Endometrium (tissue), 2 donors: ENCODE results near the gene TRMU.

Experiments used
- FAIRE-seq: peaks from 2 replicates; lab custom pipeline; 2012; peaks lifted over from hg19 to GRCh38; lab: Jason Lieb, UNC
- donor health status: control.
- donor health status: control.

Gene TRMU

GRCh38 chr22:46337870-46338269 lies 2.4 kb downstream of the TRMU start:
- FAIRE-seq, result no peak

GRCh38 chr22:46338636-46339035 lies 3.1 kb downstream of the TRMU start:
- no peak for FAIRE-seq

GRCh38 chr22:46339956-46340355 lies 4.4 kb downstream of the TRMU start:
- FAIRE-seq, result no peak

- no peak for FAIRE-seq
Measured at GRCh38 chr22:46340676-46341075, 5.2 kb downstream of the TRMU start.

- no peak for FAIRE-seq
Measured at GRCh38 chr22:46346680-46347405, 11.3 kb downstream of the TRMU start.

- no peak for FAIRE-seq
Measured at GRCh38 chr22:46347646-46348045, 12.1 kb downstream of the TRMU start.

GRCh38 chr22:46348099-46348695 lies 12.7 kb downstream of the TRMU start:
- FAIRE-seq, result no peak

- no peak for FAIRE-seq
Measured at GRCh38 chr22:46349238-46349637, 13.7 kb downstream of the TRMU start.

GRCh38 chr22:46349681-46350080 lies 14.2 kb downstream of the TRMU start:
- FAIRE-seq, result no peak

- no peak for FAIRE-seq
Measured at GRCh38 chr22:46350121-46350520, 14.6 kb downstream of the TRMU start.

GRCh38 chr22:46350646-46351045 lies 15.1 kb downstream of the TRMU start:
- FAIRE-seq, result no peak

GRCh38 chr22:46351131-46351735 lies 15.7 kb downstream of the TRMU start:
- FAIRE-seq, result no peak

- no peak for FAIRE-seq
Measured at GRCh38 chr22:46351767-46352166, 16.3 kb downstream of the TRMU start.

- FAIRE-seq, result no peak
Measured at GRCh38 chr22:46352276-46352675, 16.8 kb downstream of the TRMU start.

- no peak for FAIRE-seq
Measured at GRCh38 chr22:46352691-46353386, 17.3 kb downstream of the TRMU start.

GRCh38 chr22:46353483-46354105 lies 18.1 kb downstream of the TRMU start:
- no peak for FAIRE-seq

GRCh38 chr22:46354176-46354992 lies 18.9 kb downstream of the TRMU start:
- FAIRE-seq, result no peak

- FAIRE-seq, result no peak
Measured at GRCh38 chr22:46354993-46355305, 19.4 kb downstream of the TRMU start.

GRCh38 chr22:46355369-46355995 lies 20.0 kb downstream of the TRMU start:
- FAIRE-seq, result no peak

- FAIRE-seq, result no peak
Measured at GRCh38 chr22:46355996-46356471, 20.5 kb downstream of the TRMU start.
